HG03558 (cell line): ENCODE measurements around the gene NTN5.
A peak's percentile ranks its signal among the peaks of the same experiment; 100 is the strongest.
"Not testable (repeated sequence)": the region's sequence is repeated elsewhere in the genome, so short reads cannot be mapped to it uniquely, and the experiment has no call there.

Experiments
- ATAC-seq: cut with Tn5 transposase; IDR thresholded peaks from one replicate; pipeline ENCODE4 v1.9.1; 2021; ENCODE audit warnings: moderate number of reproducible peaks; ENCODE audit not compliant: unreplicated experiment; ENCODE audit errors: extremely low read depth

Gene NTN5

DNA sequence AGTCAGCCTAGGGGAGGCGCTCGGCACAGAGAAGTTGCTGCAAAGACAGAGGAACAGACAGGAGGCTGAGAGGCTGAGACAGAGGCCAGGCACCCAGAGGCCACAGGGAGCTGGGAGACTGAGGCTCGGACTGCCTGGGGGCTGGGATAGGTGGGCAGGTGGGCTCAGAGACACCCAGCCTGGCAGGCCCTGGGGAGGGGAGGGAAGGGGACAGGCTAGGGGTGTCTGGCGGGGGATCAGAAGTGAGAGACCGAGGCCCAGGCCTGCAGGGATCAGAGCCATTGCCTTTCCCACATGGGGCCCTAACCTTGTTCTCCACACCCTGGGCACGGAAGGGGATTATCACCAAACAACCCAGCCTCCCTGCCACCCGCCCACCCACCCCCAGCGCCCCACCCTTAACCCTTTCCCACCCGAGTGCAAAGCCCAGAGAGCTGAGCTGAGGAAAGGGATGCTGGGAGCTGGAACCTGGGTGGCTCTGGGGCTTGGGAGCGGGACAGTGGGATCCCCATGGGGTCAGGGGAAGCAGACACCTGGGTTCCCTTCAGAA lies 1.3 kb downstream of the NTN5 start:
- no peak for ATAC-seq

DNA sequence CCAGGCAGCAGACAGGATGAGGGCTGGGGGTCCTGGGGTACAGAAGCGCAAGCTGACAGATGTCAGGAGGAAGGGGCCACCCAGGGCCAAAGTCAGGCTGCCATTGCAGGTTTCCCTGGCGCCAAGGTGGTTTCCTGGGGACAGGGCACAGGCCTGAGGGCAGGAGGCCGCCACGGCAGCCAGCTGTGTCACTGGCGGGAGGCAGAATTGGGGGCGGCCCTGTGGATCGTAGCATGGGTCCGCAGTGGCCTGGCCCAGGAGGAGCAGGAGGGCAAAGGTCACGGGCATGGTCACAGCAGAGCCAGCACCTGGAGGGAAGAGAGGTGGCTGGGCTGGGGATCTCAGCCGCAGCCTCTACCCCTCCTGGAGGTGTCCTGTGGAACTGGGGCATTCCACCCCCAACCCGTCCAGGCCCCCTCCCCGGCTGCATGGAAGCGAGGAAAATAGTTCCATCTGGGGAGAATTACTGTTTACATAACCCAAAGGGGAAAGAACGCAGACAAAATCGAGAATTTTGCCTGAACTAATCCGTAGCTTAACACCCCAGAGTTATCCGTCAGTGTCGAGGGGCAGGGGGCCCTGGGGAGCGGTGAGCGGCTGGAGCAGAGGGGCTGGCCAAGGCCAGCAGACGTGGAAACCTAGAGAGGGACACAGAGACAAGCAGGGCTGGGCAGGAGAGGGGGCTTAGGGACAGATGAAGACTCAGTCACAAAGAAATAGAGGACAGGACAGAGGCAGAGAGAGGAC lies 1.9 kb downstream of the NTN5 start:
- ATAC-seq = no peak

DNA sequence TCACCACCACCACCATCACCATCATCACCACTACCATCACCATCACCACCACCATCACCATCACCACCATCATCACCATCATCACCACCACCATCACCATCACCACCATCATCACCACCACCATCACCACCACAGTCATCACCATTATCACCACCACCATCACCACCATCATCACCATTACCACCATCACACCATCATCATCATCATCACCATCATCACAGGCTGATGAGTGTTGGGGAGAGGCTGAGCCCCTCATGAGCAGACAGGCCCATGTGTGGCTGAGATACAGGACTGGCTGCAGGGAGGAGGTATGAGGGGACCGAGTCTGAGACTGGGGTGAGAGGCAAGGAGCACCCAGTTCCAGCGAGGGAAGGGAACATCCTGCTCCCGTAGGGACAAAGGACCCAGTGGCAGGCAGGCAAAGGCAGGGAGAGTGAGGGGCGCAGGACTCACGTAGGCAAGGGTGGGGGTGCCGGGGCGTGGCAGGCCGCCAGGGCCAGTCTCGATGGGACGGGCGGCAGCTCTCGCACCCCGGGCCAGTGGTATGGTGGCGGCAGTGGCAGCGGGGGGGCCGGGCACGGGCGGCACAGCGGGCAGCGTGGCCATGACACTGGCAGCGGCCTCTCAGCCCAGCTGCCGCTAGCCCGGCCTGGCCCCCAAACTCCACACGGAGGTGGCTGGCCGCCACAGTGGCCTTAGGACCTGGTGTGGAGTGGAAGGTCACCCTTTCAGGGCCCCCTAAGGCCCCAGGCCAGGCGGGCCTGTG lies 2.7 kb downstream of the NTN5 start:
- ATAC-seq = no peak

DNA sequence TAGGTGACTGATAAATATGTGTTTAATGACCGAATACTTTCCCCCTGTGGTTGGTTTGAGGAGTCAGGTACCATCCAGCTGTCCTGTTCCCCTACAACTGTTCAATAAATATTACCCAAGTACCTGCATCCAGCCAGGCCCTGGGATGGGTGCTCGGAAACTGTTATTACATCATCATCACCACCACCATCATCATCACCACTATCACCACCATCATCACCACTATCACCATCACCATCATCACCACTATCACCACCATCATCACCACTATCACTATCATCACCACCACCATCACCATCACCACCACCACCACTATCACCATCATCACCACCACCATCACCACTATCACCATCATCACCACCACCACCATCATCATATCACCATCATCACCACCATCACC lies 4.1 kb downstream of the NTN5 start:
- no peak for ATAC-seq

DNA sequence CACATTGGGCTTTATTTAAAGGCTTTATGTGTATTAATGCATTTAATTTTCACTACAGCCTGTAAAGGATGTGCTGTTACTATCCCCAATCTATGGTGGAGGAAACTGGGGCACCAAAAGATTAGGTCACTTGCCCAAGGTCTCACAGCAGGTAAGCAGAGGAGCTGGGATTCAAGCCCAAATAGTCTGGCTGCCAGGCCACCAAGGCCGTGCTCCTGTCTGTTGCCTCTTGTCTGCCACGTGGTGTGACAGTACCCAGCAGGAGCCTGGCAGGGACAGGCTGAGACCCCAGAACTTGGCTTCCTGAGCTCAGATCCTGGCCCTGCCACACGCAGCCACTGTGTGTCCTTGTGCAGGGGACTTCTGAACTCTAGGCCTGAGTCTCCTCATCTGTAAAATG lies 4.5 kb downstream of the NTN5 start:
- ATAC-seq = no peak

DNA sequence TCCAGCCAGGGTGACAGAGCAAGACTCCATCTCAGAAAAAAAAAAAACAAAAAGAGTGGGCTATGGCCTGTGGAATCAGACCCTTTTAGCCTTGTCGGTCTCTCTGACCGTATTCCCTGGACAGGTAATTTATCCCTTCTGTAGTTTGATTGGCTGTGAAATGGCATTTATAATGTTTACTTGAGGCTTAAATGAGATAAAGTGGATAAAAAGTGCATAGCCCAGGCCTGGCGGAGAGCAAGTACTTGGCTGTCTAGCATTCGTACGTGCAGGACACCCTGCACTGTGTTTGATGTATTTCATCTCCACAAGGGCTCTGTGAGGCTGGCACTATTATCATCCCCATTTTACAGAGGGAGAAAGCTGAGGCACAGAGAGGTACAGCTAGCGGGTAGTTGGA lies 7.0 kb downstream of the NTN5 start:
- ATAC-seq = no peak

DNA sequence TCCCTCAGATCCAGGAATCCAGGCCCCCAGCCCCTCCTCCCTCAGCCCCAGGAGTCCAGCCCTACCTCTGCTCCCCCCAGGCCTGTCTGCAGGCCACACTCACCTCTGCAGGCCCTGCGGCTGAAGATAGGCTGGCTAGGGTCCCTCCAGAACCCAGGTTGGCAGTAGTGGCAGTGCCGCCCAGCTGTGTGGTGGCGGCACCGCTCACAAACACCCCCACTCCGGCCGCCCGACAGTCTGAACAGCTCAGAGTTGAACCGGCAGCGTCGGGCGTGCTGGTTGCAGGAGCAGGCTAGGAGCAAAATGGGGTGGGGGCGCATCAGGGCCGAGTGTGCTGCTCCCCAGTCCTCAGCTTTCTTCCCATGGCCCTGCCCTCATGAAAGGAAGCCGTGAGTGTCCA lies 8.3 kb downstream of the NTN5 start:
- ATAC-seq = no peak

DNA sequence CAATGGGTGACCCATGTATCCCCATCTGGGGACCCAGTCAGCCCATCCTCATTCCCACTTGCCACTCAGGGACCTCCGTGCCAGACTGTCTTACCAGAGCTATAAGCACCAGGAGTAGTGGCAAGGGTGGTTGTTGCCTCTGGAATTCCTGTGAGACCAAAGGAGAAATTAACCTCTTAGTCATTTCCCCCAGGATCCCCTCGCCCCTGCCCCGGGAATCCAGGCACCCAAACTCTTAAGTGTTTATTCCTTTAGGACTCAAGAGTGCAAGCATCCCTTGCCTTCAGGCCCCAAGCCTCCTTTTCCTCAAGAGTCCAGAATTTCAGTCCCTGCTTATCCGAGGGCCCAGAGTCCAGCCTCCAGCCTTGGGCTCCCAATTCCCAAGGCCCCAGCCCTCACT lies 9.2 kb downstream of the NTN5 start:
- ATAC-seq = no peak

DNA sequence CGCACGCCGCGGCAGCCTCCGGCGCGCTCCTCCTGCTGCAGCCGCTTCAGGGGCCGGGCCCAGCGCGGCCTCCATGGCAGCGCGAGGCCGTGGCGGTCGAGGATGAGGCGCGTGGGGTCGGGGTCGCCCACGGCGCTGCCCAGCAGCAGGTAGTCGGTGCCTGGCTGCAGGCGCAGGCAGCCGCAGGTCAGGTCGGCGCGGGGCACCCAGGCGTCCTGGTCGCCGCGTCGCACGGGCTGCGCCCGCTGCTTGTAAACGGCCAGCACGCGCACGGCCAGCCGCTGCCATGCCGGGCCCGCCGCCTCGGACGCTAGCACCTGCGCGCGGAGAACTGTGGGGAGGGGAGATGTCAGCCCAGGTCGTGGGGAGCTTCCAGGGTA lies 11.1 kb downstream of the NTN5 start:
- no peak for ATAC-seq

DNA sequence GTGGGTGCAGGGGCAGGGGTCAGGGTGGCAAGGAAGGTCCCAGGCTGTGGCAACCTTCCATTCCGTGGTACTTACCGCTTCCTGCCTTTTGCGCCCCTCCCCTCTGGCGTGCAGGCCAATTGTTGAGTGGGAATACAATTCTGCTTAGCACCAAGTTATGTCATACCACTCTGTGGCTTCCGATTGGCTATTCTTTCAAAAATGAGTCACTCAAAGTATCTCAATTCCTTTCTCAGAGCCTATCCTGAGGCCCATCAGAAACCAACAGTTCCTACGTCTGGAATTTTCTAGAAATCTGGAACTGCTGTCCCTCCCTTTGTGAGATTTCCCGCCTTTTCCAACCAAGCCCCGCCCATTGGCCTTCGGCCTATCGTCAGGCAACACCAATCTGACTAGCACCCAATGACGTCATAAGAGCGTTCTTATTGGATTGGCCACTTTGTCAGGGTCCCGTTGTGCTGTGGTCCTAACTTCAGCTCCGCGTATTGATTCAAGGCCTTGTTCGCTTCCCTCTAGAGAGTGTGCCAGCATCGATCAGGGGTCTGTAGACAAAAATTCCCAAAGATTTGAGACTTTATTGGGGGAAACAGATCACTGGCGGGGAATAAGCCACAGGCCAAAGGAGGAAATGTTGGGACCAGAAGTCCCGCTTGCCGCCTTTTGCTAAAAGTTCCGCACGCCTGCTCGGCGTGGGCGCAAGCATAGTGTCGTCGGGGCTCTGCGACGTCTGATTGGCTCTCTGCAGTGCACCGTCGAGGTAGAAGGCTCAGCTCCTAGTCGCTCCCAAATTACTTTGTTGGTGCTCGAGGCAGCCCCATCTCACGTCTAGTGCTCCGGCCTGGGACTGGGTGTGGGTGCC lies 11.7 kb downstream of the NTN5 start:
- ATAC-seq = no peak

DNA sequence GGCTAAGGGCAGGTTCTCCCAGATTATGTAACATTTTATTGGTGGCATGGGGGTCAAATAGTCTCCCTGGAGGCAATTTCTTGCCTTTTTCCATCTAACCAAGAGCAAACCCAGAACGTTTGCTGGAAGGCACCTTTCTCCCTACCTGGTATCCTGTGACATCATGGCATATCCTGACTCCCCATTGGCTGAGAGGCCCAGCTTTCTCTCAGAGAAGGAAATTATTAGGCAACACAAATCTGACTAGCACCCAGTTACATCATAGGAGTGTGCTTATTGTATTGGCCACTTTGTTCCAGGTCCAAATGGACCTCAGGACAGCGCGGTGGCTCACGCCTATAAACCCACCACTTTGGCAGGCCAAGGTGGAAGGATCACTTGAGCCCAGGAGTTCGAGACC lies 13.0 kb downstream of the NTN5 start:
- no peak for ATAC-seq

DNA sequence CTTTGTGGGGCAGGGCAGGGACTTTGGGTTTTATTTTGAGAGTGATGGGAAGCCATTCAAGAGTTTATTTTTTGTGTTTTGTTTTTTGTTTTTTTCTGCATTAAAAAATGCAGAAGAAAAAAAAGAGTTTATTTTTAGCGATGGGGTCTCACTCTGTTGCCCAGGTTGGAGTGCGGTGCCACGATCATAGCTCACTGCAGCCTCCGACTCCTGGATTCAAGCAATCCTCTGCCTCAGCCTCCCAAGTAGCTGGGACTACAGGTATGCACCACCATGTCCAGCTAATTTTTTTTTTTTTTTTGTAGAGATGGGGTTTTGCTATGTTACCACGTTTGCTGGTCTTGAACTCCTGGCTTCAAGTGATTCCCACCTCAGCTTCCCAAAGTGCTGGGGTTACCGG lies 14.3 kb downstream of the NTN5 start:
- no peak for ATAC-seq

DNA sequence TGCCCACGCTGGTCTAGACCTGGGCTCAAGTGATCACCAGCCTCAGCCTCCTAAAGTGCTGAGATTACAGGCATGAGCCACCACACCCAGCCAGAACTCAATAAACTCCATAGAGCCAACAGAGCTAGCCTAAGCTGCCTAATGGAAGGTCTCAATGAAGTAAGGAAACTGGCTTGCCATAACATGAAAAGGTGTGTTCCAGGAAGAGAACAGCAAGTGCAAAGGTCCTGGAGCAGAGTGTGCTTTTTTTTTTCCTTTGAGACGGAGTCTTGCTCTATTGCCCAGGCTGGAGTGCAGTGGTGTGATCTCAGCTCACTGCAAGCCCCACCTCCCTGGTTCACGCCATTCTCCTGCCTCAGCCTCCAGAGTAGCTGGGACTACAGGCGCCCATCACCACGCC lies 15.0 kb downstream of the NTN5 start:
- not testable (repeated sequence) for ATAC-seq

DNA sequence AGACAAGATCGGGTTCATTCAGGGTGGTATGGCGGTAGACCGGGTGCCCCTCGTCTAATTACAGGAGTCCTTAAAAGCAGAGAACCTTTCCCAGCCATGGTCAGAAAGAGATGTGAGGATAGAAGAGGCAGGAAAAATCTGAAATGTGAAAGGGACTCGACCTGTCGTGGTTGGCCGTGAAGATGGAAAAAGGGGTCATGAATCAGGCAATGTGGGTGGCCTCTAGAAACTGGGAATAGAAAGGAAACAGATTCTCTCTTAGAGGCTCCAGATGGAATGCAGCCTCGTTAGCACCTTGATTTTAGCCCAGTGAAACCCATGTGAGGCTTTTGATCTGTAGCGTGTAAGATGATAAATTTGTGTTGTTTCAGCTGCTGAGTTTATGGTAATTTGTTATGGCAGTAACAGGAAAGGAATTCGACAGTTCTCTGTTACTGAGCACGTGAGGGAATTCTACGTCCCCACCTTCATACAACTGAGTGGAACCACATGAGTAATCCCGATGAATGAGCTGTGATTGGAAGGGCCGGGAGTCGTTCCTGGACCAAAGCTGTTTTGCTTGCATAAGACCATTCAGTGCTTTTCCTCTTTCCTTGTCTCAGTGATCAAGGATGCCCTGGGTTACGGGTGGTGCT lies 15.9 kb downstream of the NTN5 start:
- ATAC-seq = no peak

DNA sequence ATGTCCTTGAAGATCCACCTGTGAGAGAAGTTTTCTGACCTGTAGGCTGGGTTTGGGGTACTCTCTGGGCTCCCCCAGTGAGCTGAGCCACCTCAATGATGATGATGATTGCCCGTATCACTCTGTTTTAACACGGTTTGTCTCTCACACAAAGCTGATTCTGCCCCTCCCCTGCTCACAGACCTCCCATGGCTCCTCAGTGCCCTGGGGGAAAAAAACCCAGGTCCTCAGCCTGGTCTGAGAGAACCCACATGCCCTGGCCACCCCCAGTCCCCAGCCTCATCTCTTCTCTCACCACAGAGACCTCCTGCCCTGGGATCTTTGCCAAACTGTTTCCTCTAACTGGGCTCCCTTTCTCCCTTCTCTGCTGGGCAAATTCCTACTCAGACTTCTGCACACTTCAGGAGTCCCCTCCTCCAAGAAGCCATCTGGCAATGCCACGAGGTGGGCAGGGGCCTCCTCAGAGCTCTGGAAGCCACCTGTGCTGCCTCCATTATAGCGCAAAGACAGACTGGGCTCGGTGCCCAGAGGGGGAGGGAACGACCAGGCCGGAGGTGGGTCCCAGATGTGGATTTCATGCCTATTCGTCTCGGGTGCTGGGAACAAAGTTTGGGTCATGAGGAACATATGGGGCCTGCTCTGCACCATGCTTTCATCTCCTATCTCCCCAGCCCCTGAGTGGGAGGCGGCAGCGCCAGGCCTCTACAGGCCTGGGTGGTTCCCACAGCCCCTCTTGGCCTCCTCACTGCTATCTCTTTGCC lies 18.3 kb downstream of the NTN5 start:
- no peak for ATAC-seq

DNA sequence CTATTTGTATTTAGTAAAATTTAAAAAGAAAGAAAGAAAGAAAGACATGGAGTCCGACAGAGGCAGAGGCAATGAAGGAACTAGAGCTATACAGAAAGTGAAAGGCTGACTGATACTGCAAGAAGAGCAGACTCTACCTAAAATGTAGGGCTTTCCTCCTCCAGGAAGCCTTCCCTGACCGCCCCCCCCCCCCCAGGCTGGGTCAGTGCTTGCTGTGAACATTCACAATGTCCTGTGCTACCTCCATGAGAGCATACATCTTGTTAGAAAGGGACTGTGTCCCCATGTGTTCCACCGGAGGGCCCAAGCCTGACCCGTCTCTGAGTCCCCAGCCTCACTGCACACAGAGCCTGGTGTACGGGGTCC lies 21.2 kb downstream of the NTN5 start:
- ATAC-seq = no peak

DNA sequence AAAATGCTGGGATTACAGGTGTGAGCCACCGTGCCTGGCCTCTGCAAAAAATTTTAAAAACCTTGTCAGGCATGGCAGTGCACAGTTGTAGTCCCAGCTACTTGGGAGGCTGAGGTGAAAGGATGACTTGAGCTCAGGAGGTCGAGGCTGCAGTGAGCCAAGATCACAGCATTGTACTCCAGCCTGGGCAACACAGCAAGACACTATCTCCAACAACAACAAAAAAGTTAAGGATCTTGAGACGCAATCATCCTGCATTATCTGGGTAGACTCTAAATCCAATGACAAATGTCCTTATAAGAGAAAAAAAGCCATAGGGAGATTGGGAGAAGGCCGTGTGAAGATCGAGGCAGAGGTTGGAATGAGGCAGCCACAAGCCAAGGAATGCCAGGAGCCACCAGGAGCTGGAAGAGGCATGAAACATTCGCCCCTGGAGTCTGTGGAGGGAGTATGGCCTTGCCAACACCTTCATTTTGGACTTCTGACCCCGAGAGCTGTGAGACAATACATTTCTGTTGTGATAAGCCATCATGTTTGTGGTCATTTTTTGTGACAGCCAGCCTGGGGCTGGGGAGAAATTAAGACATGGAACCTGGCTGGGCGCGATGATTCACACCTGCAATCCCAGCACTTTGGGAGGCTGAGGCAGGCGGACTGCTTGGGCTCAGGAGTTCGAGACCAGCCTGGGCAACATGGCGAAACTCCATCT lies 21.7 kb downstream of the NTN5 start:
- ATAC-seq = no peak

DNA sequence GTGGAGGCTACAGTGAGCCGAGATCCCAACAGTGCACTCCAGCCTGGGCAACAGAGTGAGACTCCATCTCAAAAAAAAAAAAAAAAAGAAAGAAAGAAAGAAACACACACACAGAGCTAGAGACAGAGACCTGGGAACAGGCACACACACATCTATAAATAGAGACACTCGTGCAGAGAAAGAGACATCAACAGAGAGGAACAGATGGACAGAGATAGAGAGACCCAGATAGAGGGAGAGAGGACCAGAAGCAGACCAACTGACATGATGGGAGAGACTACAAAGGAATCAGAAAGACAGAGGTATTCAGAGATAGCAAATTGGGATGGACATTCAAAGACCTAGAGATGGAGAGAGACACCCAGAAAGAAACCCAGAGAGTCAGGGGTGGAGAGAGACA lies 24.7 kb downstream of the NTN5 start:
- no peak for ATAC-seq

DNA sequence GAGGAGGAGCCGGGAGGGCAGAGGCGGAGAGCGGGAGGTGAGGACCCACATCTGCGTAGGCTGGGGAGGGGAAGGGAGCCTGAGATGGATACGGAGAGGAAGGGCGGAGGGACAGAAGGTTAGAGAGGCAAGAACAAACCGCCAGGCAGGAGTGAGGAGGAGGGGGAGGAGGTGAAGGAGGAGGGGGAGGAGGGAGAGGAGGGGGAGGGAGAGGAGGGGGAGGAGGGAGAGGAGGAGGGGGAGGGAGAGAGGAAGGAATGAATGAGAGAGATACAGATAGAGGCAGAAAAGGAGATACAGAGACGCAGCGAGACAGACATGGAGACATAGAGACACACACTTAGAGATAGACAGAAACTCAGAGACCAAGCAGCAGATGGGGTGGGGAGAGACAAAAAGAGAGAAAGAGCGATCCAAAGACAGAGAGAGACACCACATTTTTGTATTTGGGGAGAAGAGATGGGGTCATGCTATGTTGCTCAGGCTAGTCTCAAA lies 26.0 kb downstream of the NTN5 start:
- ATAC-seq = peak; percentile 46
